Measurements from ENCODE around the gene NUDT6. TPM values are rescaled to one million over a fixed set of nuclear protein-coding genes. Genes with fewer than 3 reads are reported as not detected.
A peak's percentile ranks its signal among the peaks of the same experiment; 100 is the strongest.

NUDT6 gene
- total RNA-seq, 1 donor from 2014 or later: 3.9 TPM

DNA sequence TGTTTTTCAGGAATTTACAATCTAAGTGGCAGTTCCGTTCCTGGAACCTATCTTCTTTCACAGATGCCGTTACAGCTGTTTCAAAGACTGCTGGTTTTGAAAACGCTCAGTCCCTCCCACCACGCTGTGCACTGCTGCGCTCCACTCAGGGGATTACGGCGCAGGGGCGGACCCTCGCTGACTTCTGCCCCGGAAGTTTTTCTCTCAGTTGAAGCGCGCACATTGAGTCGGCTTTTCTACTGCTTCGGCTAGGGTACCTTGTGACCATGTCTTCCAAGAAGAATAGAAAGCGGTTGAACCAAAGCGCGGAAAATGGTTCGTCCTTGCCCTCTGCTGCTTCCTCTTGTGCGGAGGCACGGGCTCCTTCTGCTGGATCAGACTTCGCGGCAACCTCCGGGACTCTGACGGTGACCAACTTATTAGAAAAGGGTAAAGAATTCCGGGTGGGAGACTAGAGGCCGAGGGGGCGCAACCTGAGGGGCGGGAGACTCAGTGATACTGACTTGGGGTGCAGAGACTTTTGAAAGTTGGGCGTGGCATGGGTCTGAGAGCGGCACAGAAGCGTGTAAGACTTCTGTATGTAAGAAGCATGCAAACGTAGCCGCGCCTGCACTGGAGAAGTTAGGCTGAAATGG lies 597 bp upstream of the NUDT6 start:
- Histone ChIP-seq H3K27me3 (ENCODE audit: control insufficient read depth, insufficient read depth, low read length) (no peaks in the 10 kb centered on the region), H3K4me3 (ENCODE audit: low read depth, low read length) (peak overlapping the region; percentile 43), H3K36me3 (ENCODE audit: control insufficient read depth, insufficient read depth, low read length) (no peaks in the 10 kb centered on the region)
- DNase-seq (ENCODE audit: low read depth) (peak; percentile 74), FAIRE-seq (no peak)
- TF ChIP-seq, protein P1, sequence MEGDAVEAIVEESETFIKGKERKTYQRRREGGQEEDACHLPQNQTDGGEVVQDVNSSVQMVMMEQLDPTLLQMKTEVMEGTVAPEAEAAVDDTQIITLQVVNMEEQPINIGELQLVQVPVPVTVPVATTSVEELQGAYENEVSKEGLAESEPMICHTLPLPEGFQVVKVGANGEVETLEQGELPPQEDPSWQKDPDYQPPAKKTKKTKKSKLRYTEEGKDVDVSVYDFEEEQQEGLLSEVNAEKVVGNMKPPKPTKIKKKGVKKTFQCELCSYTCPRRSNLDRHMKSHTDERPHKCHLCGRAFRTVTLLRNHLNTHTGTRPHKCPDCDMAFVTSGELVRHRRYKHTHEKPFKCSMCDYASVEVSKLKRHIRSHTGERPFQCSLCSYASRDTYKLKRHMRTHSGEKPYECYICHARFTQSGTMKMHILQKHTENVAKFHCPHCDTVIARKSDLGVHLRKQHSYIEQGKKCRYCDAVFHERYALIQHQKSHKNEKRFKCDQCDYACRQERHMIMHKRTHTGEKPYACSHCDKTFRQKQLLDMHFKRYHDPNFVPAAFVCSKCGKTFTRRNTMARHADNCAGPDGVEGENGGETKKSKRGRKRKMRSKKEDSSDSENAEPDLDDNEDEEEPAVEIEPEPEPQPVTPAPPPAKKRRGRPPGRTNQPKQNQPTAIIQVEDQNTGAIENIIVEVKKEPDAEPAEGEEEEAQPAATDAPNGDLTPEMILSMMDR (IDR thresholded peaks at IDR 0.05; ENCODE audit: insufficient read depth, low read length, severe bottlenecking): no peak

DNA sequence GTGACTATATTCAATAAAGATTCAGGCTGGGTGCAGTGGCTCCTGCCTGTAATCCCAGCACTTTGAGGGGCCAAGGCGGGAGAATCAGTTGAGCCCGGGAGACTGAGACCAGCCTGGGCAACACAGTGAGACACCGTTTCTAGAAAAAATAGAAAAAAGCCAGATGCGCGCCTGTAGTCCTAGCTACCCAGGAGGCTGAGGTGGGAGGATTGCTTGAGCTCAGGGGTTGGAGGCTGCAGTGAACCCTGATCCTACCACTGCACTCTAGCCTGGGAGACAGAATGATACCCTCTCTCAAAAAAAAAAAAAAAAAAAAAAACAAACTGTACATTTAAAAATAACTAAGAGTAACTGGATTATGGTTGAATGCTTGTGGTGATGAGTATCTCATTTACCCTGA lies 1.1 kb downstream of the NUDT6 start:
- no peak for DNase-seq (ENCODE audit: low read depth)
- TF ChIP-seq, protein P1 (IDR thresholded peaks at IDR 0.05; ENCODE audit: insufficient read depth, low read length, severe bottlenecking): no peak
- no peaks in the 10 kb centered on the region for H3K36me3 ChIP-seq (ENCODE audit: control insufficient read depth, insufficient read depth, low read length)
- FAIRE-seq: no peak
- no peak overlapping the region for H3K4me3 ChIP-seq (ENCODE audit: low read depth, low read length)
- no peaks in the 10 kb centered on the region for H3K27me3 ChIP-seq (ENCODE audit: control insufficient read depth, insufficient read depth, low read length)

DNA sequence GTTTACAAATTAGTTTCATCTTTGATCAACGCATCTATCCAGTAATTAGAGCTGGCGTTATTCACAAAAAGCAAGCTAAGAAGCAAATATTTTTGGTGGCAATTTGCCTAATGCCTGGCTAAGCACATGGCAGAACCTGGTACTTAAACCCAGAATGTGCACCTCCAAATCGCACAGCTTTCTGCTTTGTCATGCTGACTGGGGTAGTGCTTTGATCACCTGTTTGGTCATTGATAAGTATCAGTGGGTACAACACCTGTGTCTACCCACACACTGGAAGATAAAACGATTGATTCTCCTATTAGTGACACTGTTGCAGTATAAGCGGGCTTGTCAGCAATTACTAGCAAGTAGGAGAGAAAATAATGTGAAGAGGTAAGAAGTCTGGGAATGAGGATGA lies 1.9 kb downstream of the NUDT6 start:
- FAIRE-seq: no peak
- DNase-seq (ENCODE audit: low read depth): no peak
- TF ChIP-seq, protein P1 (IDR thresholded peaks at IDR 0.05; ENCODE audit: insufficient read depth, low read length, severe bottlenecking): no peak

DNA sequence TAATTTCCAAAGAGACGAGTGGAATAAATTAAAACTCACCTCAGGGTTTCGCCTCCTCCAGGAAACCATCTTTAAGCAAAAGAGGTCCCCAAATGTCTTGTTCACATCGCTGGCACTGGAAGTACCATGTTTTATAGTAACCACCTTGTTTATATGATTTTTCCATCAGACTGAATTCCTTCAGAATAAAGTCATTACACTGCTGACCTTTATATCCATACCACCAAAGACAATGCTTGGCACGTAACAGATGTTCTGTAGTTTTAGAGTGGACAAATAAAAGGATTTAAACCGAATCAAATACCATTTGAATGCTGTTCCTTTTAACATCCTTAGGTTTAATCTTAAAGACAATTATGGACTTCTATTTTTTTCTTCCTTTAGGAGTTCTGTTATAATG lies 4.7 kb downstream of the NUDT6 start:
- DNase-seq (ENCODE audit: low read depth) (no peak), FAIRE-seq (no peak)
- Histone ChIP-seq H3K36me3 (ENCODE audit: control insufficient read depth, insufficient read depth, low read length) (no peaks in the 10 kb centered on the region), H3K4me3 (ENCODE audit: low read depth, low read length) (no peak overlapping the region), H3K27me3 (ENCODE audit: control insufficient read depth, insufficient read depth, low read length) (no peaks in the 10 kb centered on the region)
- TF ChIP-seq, protein P1 (IDR thresholded peaks at IDR 0.05; ENCODE audit: insufficient read depth, low read length, severe bottlenecking): no peak

More for the DNA sequence above, 1.9 kb downstream of the NUDT6 start:
- Histone ChIP-seq H3K4me3 (ENCODE audit: low read depth, low read length) (no peak overlapping the region), H3K27me3 (ENCODE audit: control insufficient read depth, insufficient read depth, low read length) (no peaks in the 10 kb centered on the region), H3K36me3 (ENCODE audit: control insufficient read depth, insufficient read depth, low read length) (no peaks in the 10 kb centered on the region)

DNA sequence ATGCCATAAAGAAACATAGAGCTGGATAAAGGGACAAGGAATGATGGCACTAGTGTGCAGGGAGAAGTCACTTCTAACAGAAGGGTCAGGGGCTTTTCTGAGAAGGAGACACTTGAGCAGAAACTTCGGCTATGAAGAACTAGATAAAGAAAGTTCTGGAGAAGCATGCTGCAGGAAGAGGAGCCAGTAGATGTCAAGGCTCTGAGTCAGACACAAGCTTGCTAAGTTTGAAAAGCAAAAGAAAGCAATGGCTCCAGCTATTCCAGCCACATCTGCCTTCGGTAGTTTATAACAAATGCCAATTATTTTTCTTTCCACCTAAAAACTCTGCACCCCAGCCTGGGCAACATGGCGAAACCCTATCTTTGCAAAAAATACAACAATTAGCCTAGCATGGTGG lies 7.5 kb downstream of the NUDT6 start:
- no peaks in the 10 kb centered on the region for H3K36me3 ChIP-seq (ENCODE audit: control insufficient read depth, insufficient read depth, low read length)
- TF ChIP-seq, protein P1 (IDR thresholded peaks at IDR 0.05; ENCODE audit: insufficient read depth, low read length, severe bottlenecking): no peak

More for the DNA sequence above, 7.5 kb downstream of the NUDT6 start:
- peak; percentile 13 for DNase-seq (ENCODE audit: low read depth)
- Histone ChIP-seq H3K4me3 (ENCODE audit: low read depth, low read length) (no peak overlapping the region), H3K27me3 (ENCODE audit: control insufficient read depth, insufficient read depth, low read length) (no peaks in the 10 kb centered on the region)
- FAIRE-seq: no peak

Measured in bronchial epithelial cell (primary cell).